CD4-positive, alpha-beta T cell treated with Interleukin-4 for 4 hours (primary cell): Measurements from ENCODE around the gene CAPZA3.
"Not testable (repeated sequence)": the region's sequence is repeated elsewhere in the genome, so short reads cannot be mapped to it uniquely, and the experiment has no call there.

Source experiments
- DNase-seq: peaks from one replicate; pipeline ENCODE4 v3.0.0-alpha.2; 2020

CAPZA3 gene

GRCh38 chr12:18737819-18738218, at the start of gene CAPZA3, which contains the start of gene PLCZ1:
CAPZA3 (plus strand) TSS chr12:18738119; CDS start chr12:18738269, 150 bp downstream.
PLCZ1 (minus strand) TSS chr12:18738012; CDS start chr12:18737371, 641 bp downstream.
- DNase-seq: no peak

GRCh38 chr12:18689771-18690170, 48.1 kb upstream of the CAPZA3 start:
- DNase-seq: no peak

GRCh38 chr12:18690653-18691052, 47.3 kb upstream of the CAPZA3 start:
- DNase-seq: no peak

GRCh38 chr12:18693986-18694385, 43.9 kb upstream of the CAPZA3 start:
- DNase-seq: not testable (repeated sequence)

GRCh38 chr12:18696971-18697602, 40.8 kb upstream of the CAPZA3 start:
- DNase-seq: no peak

GRCh38 chr12:18700271-18700670, 37.6 kb upstream of the CAPZA3 start:
- DNase-seq: no peak

GRCh38 chr12:18703321-18703720, 34.6 kb upstream of the CAPZA3 start:
- no peak for DNase-seq

GRCh38 chr12:18703911-18704310, 34.0 kb upstream of the CAPZA3 start:
- DNase-seq: no peak

GRCh38 chr12:18706798-18707197, 31.1 kb upstream of the CAPZA3 start:
- DNase-seq: no peak

GRCh38 chr12:18716236-18716635, 21.7 kb upstream of the CAPZA3 start:
- no peak for DNase-seq

- DNase-seq: no peak
These were observed 19.5 kb upstream of the CAPZA3 start for GRCh38 chr12:18718462-18718861.

- DNase-seq: no peak
These were observed 17.9 kb upstream of the CAPZA3 start for GRCh38 chr12:18719922-18720510.

GRCh38 chr12:18720690-18721089, 17.2 kb upstream of the CAPZA3 start:
- no peak for DNase-seq

- no peak for DNase-seq
These were observed 16.5 kb upstream of the CAPZA3 start for GRCh38 chr12:18721452-18721851.

- DNase-seq: no peak
These were observed 14.2 kb upstream of the CAPZA3 start for GRCh38 chr12:18723752-18724151.

GRCh38 chr12:18731156-18731555, 6.8 kb upstream of the CAPZA3 start:
- no peak for DNase-seq

GRCh38 chr12:18747895-18748294, 10.0 kb downstream of the CAPZA3 start:
- no peak for DNase-seq

GRCh38 chr12:18749386-18749957, 11.6 kb downstream of the CAPZA3 start:
- DNase-seq: no peak

GRCh38 chr12:18750085-18750484, 12.2 kb downstream of the CAPZA3 start:
- DNase-seq: no peak

- no peak for DNase-seq
These were observed 13.9 kb downstream of the CAPZA3 start for GRCh38 chr12:18751866-18752265.

- no peak for DNase-seq
These were observed 14.5 kb downstream of the CAPZA3 start for GRCh38 chr12:18752280-18752920.

- DNase-seq: no peak
These were observed 15.0 kb downstream of the CAPZA3 start for GRCh38 chr12:18752947-18753346.

GRCh38 chr12:18753481-18754123, 15.7 kb downstream of the CAPZA3 start:
- DNase-seq: no peak
